ENCODE results near the gene ANKRD6.

The ANKRD6 gene

GRCh38 chr6:89489078-89489477 is 56.1 kb downstream of the ANKRD6 start:
- Histone ChIP-seq H3K9me3 (ENCODE audit: control insufficient read depth, low read length) (no peaks in the 10 kb centered on the region), H3K27ac (ENCODE audit: low read depth, low read length, severe bottlenecking) (no peak overlapping the region), H3K36me3 (ENCODE audit: control insufficient read depth, insufficient read depth, low read length) (no peaks in the 10 kb centered on the region), H3K4me1 (ENCODE audit: control insufficient read depth, insufficient read depth, low read length, poor library complexity, severe bottlenecking) (peaks cover 5% of the 10 kb centered on the region), H3K4me3 (ENCODE audit: extremely low read depth, insufficient read depth, low read length, poor library complexity, severe bottlenecking) (no peak overlapping the region)
- 87 to 100% methylated on average over 1 to 2 of the region's 3 CpGs for WGBS, 2 experiments (ENCODE audit: insufficient coverage in 2 of 2)

DNA sequence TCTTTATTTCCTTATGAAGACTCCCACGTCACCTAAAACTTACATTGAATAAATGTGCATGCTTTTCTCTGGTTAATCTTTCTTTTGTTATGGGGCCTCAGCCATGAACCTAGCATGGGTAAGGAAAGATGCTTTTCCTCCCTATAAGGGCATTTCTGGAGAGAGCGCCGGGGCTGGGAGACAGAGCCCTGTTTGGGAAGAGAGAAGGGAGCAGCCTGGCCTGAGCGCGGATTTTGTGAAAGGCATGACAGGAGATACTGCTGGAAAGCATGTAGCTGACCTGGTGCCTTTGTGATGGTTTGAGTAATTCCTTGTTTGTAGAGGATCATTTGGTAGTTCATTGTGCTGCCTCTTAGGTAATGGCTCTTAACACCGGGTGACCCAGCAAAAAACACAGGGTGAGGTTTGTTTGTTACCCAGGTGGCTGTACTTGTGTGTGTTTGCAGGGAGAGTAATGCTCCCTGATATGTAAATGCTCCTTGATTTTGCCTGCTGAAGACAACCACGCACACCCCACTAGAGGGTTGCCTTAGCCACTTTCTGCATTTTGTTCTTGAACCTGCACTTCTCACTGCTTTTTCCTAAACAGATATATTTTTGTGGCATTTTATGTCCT is 59.2 kb downstream of the ANKRD6 start:
- Histone ChIP-seq H3K4me1 (ENCODE audit: control insufficient read depth, insufficient read depth, low read length, poor library complexity, severe bottlenecking) (peaks cover 5% of the 10 kb centered on the region), H3K9me3 (ENCODE audit: control insufficient read depth, low read length) (no peaks in the 10 kb centered on the region), H3K4me3 (ENCODE audit: extremely low read depth, insufficient read depth, low read length, poor library complexity, severe bottlenecking) (no peak overlapping the region), H3K27ac (ENCODE audit: low read depth, low read length, severe bottlenecking) (no peak overlapping the region), H3K36me3 (ENCODE audit: control insufficient read depth, insufficient read depth, low read length) (no peaks in the 10 kb centered on the region)
- WGBS, 2 experiments (ENCODE audit: insufficient coverage in 2 of 2): 59 to 68% methylated on average over 4 to 5 of the region's 7 CpGs

GRCh38 chr6:89494131-89494793 is 61.3 kb downstream of the ANKRD6 start:
- no peaks in the 10 kb centered on the region for H3K36me3 ChIP-seq (ENCODE audit: control insufficient read depth, insufficient read depth, low read length)
- no CpG with 5 or more reads among the region's 3 CpGs for WGBS, 2 experiments (ENCODE audit: insufficient coverage in 2 of 2)
- H3K9me3 ChIP-seq (ENCODE audit: control insufficient read depth, low read length): no peaks in the 10 kb centered on the region
- H3K4me3 ChIP-seq (ENCODE audit: extremely low read depth, insufficient read depth, low read length, poor library complexity, severe bottlenecking): no peak overlapping the region
- no peak overlapping the region for H3K27ac ChIP-seq (ENCODE audit: low read depth, low read length, severe bottlenecking)
- peaks cover 5% of the 10 kb centered on the region for H3K4me1 ChIP-seq (ENCODE audit: control insufficient read depth, insufficient read depth, low read length, poor library complexity, severe bottlenecking)

DNA sequence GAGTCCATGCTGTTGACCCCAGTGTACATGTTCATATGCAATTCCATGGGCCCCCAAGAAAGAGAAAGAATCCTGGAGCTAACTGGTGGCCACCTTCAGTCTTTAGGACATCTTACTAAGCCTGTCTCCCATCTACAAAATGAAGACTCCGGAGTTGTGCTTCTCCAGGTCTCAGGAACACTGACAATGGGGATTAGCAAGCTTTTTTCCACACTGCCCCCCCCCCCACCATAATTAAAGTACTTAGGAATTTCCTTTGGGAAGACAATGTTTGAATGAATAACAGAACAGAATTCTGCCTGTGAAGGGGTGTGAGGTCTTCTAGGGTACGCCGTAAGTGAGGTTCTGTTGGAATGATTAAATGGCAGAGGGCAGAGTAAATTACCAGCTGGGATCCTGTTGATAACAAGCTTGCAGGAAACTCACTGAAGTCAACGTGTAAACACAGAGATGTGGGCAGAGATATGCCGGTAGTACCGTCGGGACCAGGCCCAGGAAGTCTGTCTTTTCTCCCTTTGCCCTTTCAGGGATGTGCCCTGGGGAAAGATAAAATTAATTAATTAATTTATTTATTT is 63.1 kb downstream of the ANKRD6 start:
- H3K27ac ChIP-seq (ENCODE audit: low read depth, low read length, severe bottlenecking): peak overlapping the region; percentile 23
- peaks cover 21% of the 10 kb centered on the region for H3K4me1 ChIP-seq (ENCODE audit: control insufficient read depth, insufficient read depth, low read length, poor library complexity, severe bottlenecking)
- no peaks in the 10 kb centered on the region for H3K9me3 ChIP-seq (ENCODE audit: control insufficient read depth, low read length)

GRCh38 chr6:89500611-89501010 is 67.7 kb downstream of the ANKRD6 start:
- Histone ChIP-seq H3K4me1 (ENCODE audit: control insufficient read depth, insufficient read depth, low read length, poor library complexity, severe bottlenecking) (peaks cover 43% of the 10 kb centered on the region), H3K9me3 (ENCODE audit: control insufficient read depth, low read length) (no peaks in the 10 kb centered on the region), H3K36me3 (ENCODE audit: control insufficient read depth, insufficient read depth, low read length) (no peaks in the 10 kb centered on the region), H3K27ac (ENCODE audit: low read depth, low read length, severe bottlenecking) (peak overlapping the region; percentile 65), H3K4me3 (ENCODE audit: extremely low read depth, insufficient read depth, low read length, poor library complexity, severe bottlenecking) (no peak overlapping the region)
- no CpG with 5 or more reads among the region's 3 CpGs for WGBS, 2 experiments (ENCODE audit: insufficient coverage in 2 of 2)

More for the DNA sequence above, 63.1 kb downstream of the ANKRD6 start:
- WGBS, 2 experiments (ENCODE audit: insufficient coverage in 2 of 2): 31 to 57% methylated on average over 3 of the region's 7 CpGs
- Histone ChIP-seq H3K4me3 (ENCODE audit: extremely low read depth, insufficient read depth, low read length, poor library complexity, severe bottlenecking) (no peak overlapping the region), H3K36me3 (ENCODE audit: control insufficient read depth, insufficient read depth, low read length) (no peaks in the 10 kb centered on the region)

DNA sequence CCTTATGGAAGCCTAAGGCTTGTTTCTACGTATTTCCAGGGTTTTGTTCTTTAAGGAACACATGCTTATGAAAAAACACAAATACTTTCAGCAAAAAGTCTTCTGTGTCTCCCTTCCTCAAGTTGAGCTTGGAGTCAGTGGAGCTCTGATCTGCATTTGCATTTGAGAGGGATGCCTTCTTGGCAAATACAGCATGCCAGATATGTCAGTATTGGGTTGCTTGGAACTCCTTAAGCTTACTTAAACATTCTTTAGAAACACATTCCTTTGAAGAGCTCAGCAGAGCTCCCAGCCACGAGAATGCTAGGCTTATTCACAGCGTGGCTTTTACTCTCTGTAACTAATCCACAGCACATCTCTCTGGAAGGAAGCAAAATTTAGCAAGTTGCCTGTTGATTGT is 68.3 kb downstream of the ANKRD6 start:
- peaks cover 40% of the 10 kb centered on the region for H3K4me1 ChIP-seq (ENCODE audit: control insufficient read depth, insufficient read depth, low read length, poor library complexity, severe bottlenecking)
- H3K4me3 ChIP-seq (ENCODE audit: extremely low read depth, insufficient read depth, low read length, poor library complexity, severe bottlenecking): no peak overlapping the region
- H3K27ac ChIP-seq (ENCODE audit: low read depth, low read length, severe bottlenecking): peak overlapping the region; percentile 65
- H3K9me3 ChIP-seq (ENCODE audit: control insufficient read depth, low read length): no peaks in the 10 kb centered on the region
- 0% methylated on average over 1 to 2 of the region's 3 CpGs for WGBS, 2 experiments (ENCODE audit: insufficient coverage in 2 of 2)
- no peaks in the 10 kb centered on the region for H3K36me3 ChIP-seq (ENCODE audit: control insufficient read depth, insufficient read depth, low read length)

- Histone ChIP-seq H3K9me3 (ENCODE audit: control insufficient read depth, low read length) (no peaks in the 10 kb centered on the region), H3K36me3 (ENCODE audit: control insufficient read depth, insufficient read depth, low read length) (no peaks in the 10 kb centered on the region), H3K4me1 (ENCODE audit: control insufficient read depth, insufficient read depth, low read length, poor library complexity, severe bottlenecking) (peaks cover 40% of the 10 kb centered on the region), H3K27ac (ENCODE audit: low read depth, low read length, severe bottlenecking) (peak overlapping the region; percentile 65), H3K4me3 (ENCODE audit: extremely low read depth, insufficient read depth, low read length, poor library complexity, severe bottlenecking) (no peak overlapping the region)
- no CpG with 5 or more reads among the region's 2 CpGs for WGBS, 2 experiments (ENCODE audit: insufficient coverage in 2 of 2)
Observed at GRCh38 chr6:89501753-89502152, 68.8 kb downstream of the ANKRD6 start.

- Histone ChIP-seq H3K27ac (ENCODE audit: low read depth, low read length, severe bottlenecking) (no peak overlapping the region), H3K4me1 (ENCODE audit: control insufficient read depth, insufficient read depth, low read length, poor library complexity, severe bottlenecking) (peaks cover 40% of the 10 kb centered on the region)
Observed at GRCh38 chr6:89503641-89504040, 70.7 kb downstream of the ANKRD6 start.

DNA sequence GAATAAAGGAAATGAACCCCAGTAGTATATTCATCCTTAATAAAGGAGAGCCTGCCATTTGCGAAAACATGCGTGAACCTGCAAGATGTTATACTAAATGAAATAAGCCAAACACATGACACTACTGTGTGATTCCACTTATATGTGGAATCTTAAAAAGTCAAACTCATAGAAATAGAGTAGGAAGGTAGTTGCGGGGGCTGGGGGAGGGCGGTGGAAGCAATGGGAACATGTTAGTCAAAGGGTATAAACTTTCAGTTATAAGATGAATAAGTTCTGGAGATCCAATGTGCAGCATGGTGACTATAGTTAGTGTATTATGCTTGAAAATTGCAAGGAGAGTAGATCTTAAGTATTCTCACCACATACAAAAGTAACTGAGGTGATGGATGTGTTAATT is 72.9 kb downstream of the ANKRD6 start:
- Histone ChIP-seq H3K9me3 (ENCODE audit: control insufficient read depth, low read length) (no peaks in the 10 kb centered on the region), H3K4me3 (ENCODE audit: extremely low read depth, insufficient read depth, low read length, poor library complexity, severe bottlenecking) (no peak overlapping the region), H3K36me3 (ENCODE audit: control insufficient read depth, insufficient read depth, low read length) (no peaks in the 10 kb centered on the region), H3K4me1 (ENCODE audit: control insufficient read depth, insufficient read depth, low read length, poor library complexity, severe bottlenecking) (peaks cover 37% of the 10 kb centered on the region), H3K27ac (ENCODE audit: low read depth, low read length, severe bottlenecking) (no peak overlapping the region)
- WGBS, 2 experiments (ENCODE audit: insufficient coverage in 2 of 2): 95 to 100% methylated on average over 2 to 4 of the region's 4 CpGs

More at GRCh38 chr6:89503641-89504040, 70.7 kb downstream of the ANKRD6 start:
- 100% methylated on average over 2 of the region's 2 CpGs for WGBS, 2 experiments (ENCODE audit: insufficient coverage in 2 of 2)
- no peaks in the 10 kb centered on the region for H3K36me3 ChIP-seq (ENCODE audit: control insufficient read depth, insufficient read depth, low read length)
- no peak overlapping the region for H3K4me3 ChIP-seq (ENCODE audit: extremely low read depth, insufficient read depth, low read length, poor library complexity, severe bottlenecking)
- H3K9me3 ChIP-seq (ENCODE audit: control insufficient read depth, low read length): no peaks in the 10 kb centered on the region

GRCh38 chr6:89506716-89507617 is 74.0 kb downstream of the ANKRD6 start:
- 50 to 71% methylated on average over 1 of the region's 3 CpGs for WGBS, 2 experiments (ENCODE audit: insufficient coverage in 2 of 2)

More at GRCh38 chr6:89506716-89507617, 74.0 kb downstream of the ANKRD6 start:
- no peaks in the 10 kb centered on the region for H3K36me3 ChIP-seq (ENCODE audit: control insufficient read depth, insufficient read depth, low read length)
- no peaks in the 10 kb centered on the region for H3K9me3 ChIP-seq (ENCODE audit: control insufficient read depth, low read length)
- peaks cover 26% of the 10 kb centered on the region for H3K4me1 ChIP-seq (ENCODE audit: control insufficient read depth, insufficient read depth, low read length, poor library complexity, severe bottlenecking)
- no peak overlapping the region for H3K4me3 ChIP-seq (ENCODE audit: extremely low read depth, insufficient read depth, low read length, poor library complexity, severe bottlenecking)
- H3K27ac ChIP-seq (ENCODE audit: low read depth, low read length, severe bottlenecking): no peak overlapping the region
